Measurements from ENCODE around the gene TTC9B. TPM values are rescaled to one million over a fixed set of nuclear protein-coding genes. Genes with fewer than 3 reads are reported as not detected.

The TTC9B gene
- total and polyA plus RNA-seq, 2 of the 4 experiments (the other 2 are of a cell fraction) = not detected

GRCh38 chr19:40219721-40220276, 1.6 kb upstream of the TTC9B start:
- H3K79me1 ChIP-seq (ENCODE audit: low read depth in 1 of 2, low read length in 2 of 2) = no peaks in the 10 kb centered on the region
- H4K8ac ChIP-seq (ENCODE audit: low read depth in 2 of 2, low read length in 2 of 2) = no peak overlapping the region
- no peaks in the 10 kb centered on the region for H4K20me1 ChIP-seq (ENCODE audit: insufficient read depth, low read length)
- intact Hi-C loops (cut with micrococcal nuclease) = no loop called here
- DNase-seq = peak; percentile 76
- no peak overlapping the region for H3K14ac ChIP-seq (replicated peaks; ENCODE audit: low read depth, low read length)
- H2AK5ac ChIP-seq (ENCODE audit: low read depth, low read length) = no peak overlapping the region
- H2AK9ac ChIP-seq (replicated peaks; ENCODE audit: low read depth, low read length, poor library complexity) = no peak overlapping the region
- no peaks in the 10 kb centered on the region for H3K36me3 ChIP-seq (ENCODE audit: control insufficient read depth, insufficient read depth, low read length)
- H3K27me3 ChIP-seq (ENCODE audit: control insufficient read depth, insufficient read depth, low read length) = peaks cover 15% of the 10 kb centered on the region
- no peak overlapping the region for H3K9ac ChIP-seq (ENCODE audit: low read depth, low read length)
- BruUV-seq (replicated peaks) = no TSS peak
- ChIA-PET CTCF (no interaction called here), POLR2A (ENCODE audit: unreplicated experiment) (no interaction called here)
- no peak overlapping the region for H3K56ac ChIP-seq (ENCODE audit: extremely low read depth, insufficient read depth, low read length)
- H3K4me2 ChIP-seq (ENCODE audit: low read depth, low read length) = peak overlapping the region; percentile 68
- H3K23ac ChIP-seq (ENCODE audit: low read depth, low read length) = no peak overlapping the region
- TF ChIP-seq RCOR1 (IDR thresholded peaks at IDR 0.05; ENCODE audit: insufficient replicate concordance, low read length) (no peak), CHD1 (IDR thresholded peaks at IDR 0.05; ENCODE audit: low read depth, low read length) (no peak), CTCF (conservative IDR thresholded peaks at IDR 0.05; ENCODE audit: low read depth, low read length) (no peak), ELK1 (IDR thresholded peaks at IDR 0.05; ENCODE audit: borderline replicate concordance, low read depth, low read length) (no peak), BHLHE40 (IDR thresholded peaks at IDR 0.05; ENCODE audit: low read depth, low read length) (peak; percentile 32; the same call in 1 of the 2 replicates), POLR2A (IDR thresholded peaks at IDR 0.05; ENCODE audit: low read depth, low read length) (no peak), RFX5 (IDR thresholded peaks at IDR 0.05; ENCODE audit: low read depth, low read length) (no peak), MAFK (IDR thresholded peaks at IDR 0.05; ENCODE audit: low read depth, low read length) (peak; percentile 44; the same call in 1 of the 2 replicates), MAZ (IDR thresholded peaks at IDR 0.05; ENCODE audit: borderline replicate concordance, low read depth, low read length) (no peak), FOS (IDR thresholded peaks at IDR 0.05; ENCODE audit: low read depth, low read length) (0 out of 2 replicates have a peak, but pooled peaks have one; percentile 30), SMC3 (IDR thresholded peaks at IDR 0.05; ENCODE audit: low read depth, low read length) (no peak), MXI1 (IDR thresholded peaks at IDR 0.05; ENCODE audit: borderline replicate concordance, low read depth, low read length) (no peak), CEBPB (IDR thresholded peaks at IDR 0.05; ENCODE audit: low read depth, low read length) (no peak), NFE2L2 (IDR thresholded peaks at IDR 0.05; ENCODE audit: low read depth, low read length) (no peak), USF2 (IDR thresholded peaks at IDR 0.05; ENCODE audit: low read depth, low read length) (peak; percentile 83), RAD21 (IDR thresholded peaks at IDR 0.05; ENCODE audit: low read length) (no peak)
- in situ Hi-C loops (cut with MboI; ENCODE audit: low sequenced_read_pairs) = loop anchor here (5.0 kb wide), 1 partner anchor 77 kb away; no protein-coding TSS in a partner anchor
- peak overlapping the region; percentile 70; the same call in 1 of the 2 replicates for H2BK20ac ChIP-seq (ENCODE audit: low read depth, low read length)
- no peak overlapping the region for H2BK5ac ChIP-seq (ENCODE audit: low read depth, low read length, poor library complexity, severe bottlenecking)
- H3K18ac ChIP-seq (ENCODE audit: low read depth, low read length) = no peak overlapping the region
- no peak overlapping the region for H2BK120ac ChIP-seq (ENCODE audit: low read depth, low read length)
- H3K27ac ChIP-seq (ENCODE audit: insufficient read depth, low read length) = no peak overlapping the region
- no peak overlapping the region for H4K5ac ChIP-seq (ENCODE audit: low read depth, low read length)
- no peak overlapping the region for H4K91ac ChIP-seq (ENCODE audit: insufficient read depth, low read depth, low read length)
- peak; percentile 15; the same call in 1 of the 2 replicates for ATAC-seq (ENCODE audit: low read depth)
- peak overlapping the region; percentile 93 for H2AFZ ChIP-seq (replicated peaks; ENCODE audit: low read length, poor library complexity)
- dilution Hi-C loops (cut with HindIII; ENCODE audit: low sequenced_read_pairs, unreplicated experiment) = no loop called here
- H3K9me3 ChIP-seq (ENCODE audit: control insufficient read depth, insufficient read depth, low read length) = no peaks in the 10 kb centered on the region
- H3K4me1 ChIP-seq (ENCODE audit: control insufficient read depth, insufficient read depth, low read length) = no peaks in the 10 kb centered on the region
- H2BK15ac ChIP-seq (ENCODE audit: low read depth, low read length) = no peak overlapping the region
- H3K9me1 ChIP-seq (ENCODE audit: insufficient read depth, low read length) = peaks cover 11% of the 10 kb centered on the region
- peak overlapping the region; percentile 32; the same call in 1 of the 2 replicates for H3K4me3 ChIP-seq (ENCODE audit: insufficient read depth, low read depth, low read length)
- no peak overlapping the region for H3K4ac ChIP-seq (ENCODE audit: low read depth, low read length)
- WGBS, 2 experiments (ENCODE audit: extremely low coverage in 2 of 2, insufficient read length in 1 of 2) = 45% methylated on average over 7 of the region's 8 CpGs; no CpG with 5 or more reads in 1 of the 2 experiments
